NCI-H345 treated with DMSO at 0.1 percent for 48 hours (cell line): ENCODE data around the gene MYF6.

Source experiments
- DNase-seq: peaks from one replicate; lab custom pipeline; 2025; ENCODE audit not compliant: unreplicated experiment; lab: John Stamatoyannopoulos, UW

MYF6 gene

GRCh38 chr12:80704420-80704819 is 3.0 kb upstream of the MYF6 start:
- no peak for DNase-seq

- DNase-seq = no peak
Measured at GRCh38 chr12:80707830-80708258, 410 bp downstream of the MYF6 start.

- DNase-seq = no peak
Measured at GRCh38 chr12:80708259-80708974, 983 bp downstream of the MYF6 start.

GRCh38 chr12:80708975-80709328 is 1.5 kb downstream of the MYF6 start:
- DNase-seq = no peak

GRCh38 chr12:80709811-80710726 is 2.6 kb downstream of the MYF6 start:
- no peak for DNase-seq

GRCh38 chr12:80710727-80711449 is 3.5 kb downstream of the MYF6 start:
- no peak for DNase-seq

GRCh38 chr12:80711866-80712265 is 4.4 kb downstream of the MYF6 start:
- DNase-seq = no peak

GRCh38 chr12:80712866-80713265 is 5.4 kb downstream of the MYF6 start:
- no peak for DNase-seq

GRCh38 chr12:80713419-80713818 is 6.0 kb downstream of the MYF6 start:
- no peak for DNase-seq

- DNase-seq = no peak
Measured at GRCh38 chr12:80714055-80714454, 6.6 kb downstream of the MYF6 start.

- no peak for DNase-seq
Measured at GRCh38 chr12:80714846-80715245, 7.4 kb downstream of the MYF6 start.

- no peak for DNase-seq
Measured at GRCh38 chr12:80715713-80716249, 8.3 kb downstream of the MYF6 start.

GRCh38 chr12:80716696-80717469 is 9.4 kb downstream of the MYF6 start, which contains the start of gene MYF5:
Gene MYF5, plus strand, starts transcription at chr12:80716912. Its CDS starts 152 bp downstream, at chr12:80717064.
- no peak for DNase-seq

GRCh38 chr12:80717856-80718255 is 10.4 kb downstream of the MYF6 start:
- no peak for DNase-seq

GRCh38 chr12:80720516-80720915 is 13.1 kb downstream of the MYF6 start:
- DNase-seq = no peak

GRCh38 chr12:80721326-80721725 is 13.9 kb downstream of the MYF6 start:
- DNase-seq = no peak

- DNase-seq = no peak
Measured at GRCh38 chr12:80745851-80746505, 38.5 kb downstream of the MYF6 start.

GRCh38 chr12:80747800-80748199 is 40.4 kb downstream of the MYF6 start:
- no peak for DNase-seq

- no peak for DNase-seq
Measured at GRCh38 chr12:80749456-80749855, 42.0 kb downstream of the MYF6 start.

- DNase-seq = no peak
Measured at GRCh38 chr12:80752464-80752863, 45.0 kb downstream of the MYF6 start.
